OCI-LY3 (cell line): ENCODE measurements around the gene SHISA2.

Experiments used
- CTCF ChIP-seq: fragments of 200-600, 300-600 bp; sonication (generic); IDR thresholded peaks from 2 replicates; pipeline ENCODE4 v1.5.1; 2014; ENCODE audit warnings: antibody characterized with exemption, low read length, low read depth
- EZH2phosphoT487 ChIP-seq: fragments of 200-600 bp; shearing (Covaris generic); IDR thresholded peaks from 2 replicates; pipeline ENCODE4 v1.6.1; 2018; ENCODE audit warnings: antibody characterized with exemption, mixed run types, low read depth

- TF ChIP-seq CTCF (no peak), EZH2phosphoT487 (no peak)
These were observed 521 bp upstream of the SHISA2 start for GRCh38 chr13:26052337-26052736.
